GM12873 (cell line): ENCODE results near the gene SYNE1.

Source experiments
- TF ChIP-seq, protein P1 (sequence below): IDR thresholded peaks from 2 replicates; pipeline ENCODE4 v1.5.1; 2012; ENCODE audit warnings: low read depth, mild to moderate bottlenecking, moderate library complexity, low read length, control low read depth; ENCODE audit not compliant: insufficient read depth; ENCODE audit errors: missing control alignments

The SYNE1 gene

DNA sequence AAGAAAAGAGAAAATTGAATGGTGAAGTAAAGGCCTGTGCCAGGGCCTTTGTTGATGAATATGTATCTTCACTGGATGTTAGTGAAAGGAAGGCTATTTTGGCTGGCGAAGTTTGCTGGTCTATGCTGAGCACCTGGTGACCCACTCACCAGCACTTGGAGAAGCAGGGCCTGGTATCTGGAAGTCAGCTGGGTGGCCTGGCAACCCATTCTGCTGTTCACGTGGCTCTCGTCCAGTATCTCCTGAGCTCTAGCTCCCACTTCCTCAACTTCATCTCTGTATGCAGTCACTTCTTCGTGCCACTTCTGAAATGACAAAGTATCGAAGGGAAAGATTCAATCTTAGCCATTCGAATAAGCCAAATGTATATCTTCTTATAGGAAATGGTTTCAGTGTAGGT, 283.7 kb downstream of the SYNE1 start:
- TF ChIP-seq, protein P1, sequence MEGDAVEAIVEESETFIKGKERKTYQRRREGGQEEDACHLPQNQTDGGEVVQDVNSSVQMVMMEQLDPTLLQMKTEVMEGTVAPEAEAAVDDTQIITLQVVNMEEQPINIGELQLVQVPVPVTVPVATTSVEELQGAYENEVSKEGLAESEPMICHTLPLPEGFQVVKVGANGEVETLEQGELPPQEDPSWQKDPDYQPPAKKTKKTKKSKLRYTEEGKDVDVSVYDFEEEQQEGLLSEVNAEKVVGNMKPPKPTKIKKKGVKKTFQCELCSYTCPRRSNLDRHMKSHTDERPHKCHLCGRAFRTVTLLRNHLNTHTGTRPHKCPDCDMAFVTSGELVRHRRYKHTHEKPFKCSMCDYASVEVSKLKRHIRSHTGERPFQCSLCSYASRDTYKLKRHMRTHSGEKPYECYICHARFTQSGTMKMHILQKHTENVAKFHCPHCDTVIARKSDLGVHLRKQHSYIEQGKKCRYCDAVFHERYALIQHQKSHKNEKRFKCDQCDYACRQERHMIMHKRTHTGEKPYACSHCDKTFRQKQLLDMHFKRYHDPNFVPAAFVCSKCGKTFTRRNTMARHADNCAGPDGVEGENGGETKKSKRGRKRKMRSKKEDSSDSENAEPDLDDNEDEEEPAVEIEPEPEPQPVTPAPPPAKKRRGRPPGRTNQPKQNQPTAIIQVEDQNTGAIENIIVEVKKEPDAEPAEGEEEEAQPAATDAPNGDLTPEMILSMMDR: no peak

- TF ChIP-seq, protein P1: no peak
These were observed 285.4 kb downstream of the SYNE1 start for GRCh38 chr6:152351742-152352141.

DNA sequence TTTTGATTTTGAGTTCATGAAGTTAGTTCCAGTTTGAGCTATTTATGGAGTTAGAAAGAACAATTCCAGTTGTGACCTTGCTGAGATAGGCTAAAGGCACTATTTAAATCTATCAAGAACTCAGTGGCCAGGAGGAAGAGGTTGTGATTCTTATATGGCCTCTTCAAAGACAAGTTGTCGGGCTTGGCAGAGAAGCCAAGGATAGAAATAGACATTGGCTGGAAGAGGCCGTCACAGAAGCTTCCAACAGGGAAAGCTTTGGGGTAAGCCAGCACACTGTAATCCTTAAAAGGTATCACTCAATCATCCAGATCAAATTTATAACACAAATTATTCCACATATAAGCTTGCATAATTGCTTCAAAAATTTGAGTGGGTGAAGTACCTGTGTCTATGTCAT, 286.1 kb downstream of the SYNE1 start:
- TF ChIP-seq, protein P1: no peak

DNA sequence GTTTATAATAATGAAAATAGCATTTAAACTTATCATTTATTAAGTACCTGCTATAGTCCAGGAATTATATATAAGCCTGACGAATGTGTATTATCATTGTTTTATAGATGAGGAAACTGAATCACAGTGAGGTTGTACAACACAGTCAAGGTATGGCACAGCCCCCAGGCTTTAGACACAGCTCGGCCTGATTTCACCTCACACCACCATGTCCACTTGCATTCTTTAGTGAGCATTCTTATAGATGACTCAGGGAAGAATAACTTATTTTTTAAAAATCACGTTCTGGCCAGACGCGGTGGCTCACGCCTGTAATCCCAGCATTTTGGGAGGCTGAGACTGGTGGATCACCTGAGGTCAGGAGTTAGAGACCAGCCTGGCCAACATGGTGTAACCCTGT, 289.0 kb downstream of the SYNE1 start:
- TF ChIP-seq, protein P1: no peak

- TF ChIP-seq, protein P1: no peak
These were observed 293.3 kb downstream of the SYNE1 start for GRCh38 chr6:152343735-152344360.

DNA sequence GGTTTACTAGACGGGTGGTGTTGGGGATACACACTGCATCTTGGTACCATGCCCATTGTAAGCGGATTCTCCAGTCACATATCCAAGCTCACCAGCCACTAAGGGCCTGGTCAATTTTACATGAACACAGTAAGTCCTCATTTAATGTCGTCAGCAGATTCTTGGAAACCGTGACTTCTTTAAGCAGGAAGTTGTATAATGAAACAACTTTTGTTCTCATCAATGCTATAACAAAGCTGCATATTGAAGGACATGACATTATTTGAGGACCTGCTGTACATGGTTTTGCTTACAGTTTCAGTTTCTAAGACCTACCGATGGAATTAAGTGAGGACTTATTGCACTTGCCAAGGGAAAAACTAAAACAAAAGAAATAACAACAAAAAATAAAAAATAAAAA, 295.6 kb downstream of the SYNE1 start:
- TF ChIP-seq, protein P1: no peak

- TF ChIP-seq, protein P1: peak; percentile 97
These were observed 298.6 kb downstream of the SYNE1 start for GRCh38 chr6:152338335-152339125.
